HG03095 (cell line): ENCODE data around the gene TNFAIP8L2.
"Not testable (repeated sequence)": the region's sequence is repeated elsewhere in the genome, so short reads cannot be mapped to it uniquely, and the experiment has no call there.

Experiments used
- ATAC-seq: cut with Tn5 transposase; IDR thresholded peaks from one replicate; pipeline ENCODE4 v1.9.1; 2021; ENCODE audit warnings: moderate library complexity; ENCODE audit not compliant: unreplicated experiment

The TNFAIP8L2 gene

GRCh38 chr1:151187205-151187604 is 30.8 kb downstream of the TNFAIP8L2 start:
- ATAC-seq: no peak

- ATAC-seq: not testable (repeated sequence)
Observed at GRCh38 chr1:151188667-151189066, 32.2 kb downstream of the TNFAIP8L2 start.

GRCh38 chr1:151189637-151190445 is 33.4 kb downstream of the TNFAIP8L2 start, which contains the start of gene VPS72:
Gene VPS72, minus strand, starts transcription at chr1:151190197. Its CDS starts 76 bp downstream, at chr1:151190121.
- ATAC-seq: peak; percentile 78

DNA sequence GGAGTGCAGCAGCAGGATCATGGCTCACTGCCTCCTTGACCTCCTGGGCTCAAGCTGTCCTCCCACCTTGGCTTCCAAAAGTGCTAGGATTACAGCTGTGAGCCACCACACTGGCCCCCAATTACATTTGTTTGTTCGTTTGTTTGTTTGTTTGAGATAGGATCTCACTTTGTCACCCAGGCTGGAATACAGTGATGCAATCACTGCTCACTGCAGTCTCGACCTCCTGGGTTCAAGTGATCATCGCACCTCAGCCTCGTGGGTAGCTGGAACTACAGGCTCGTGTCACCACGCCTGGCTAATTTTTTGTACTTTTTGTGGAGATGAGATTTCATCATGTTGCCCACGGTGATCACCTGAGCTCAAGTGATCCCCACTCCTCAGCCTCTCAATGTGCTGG is 35.6 kb downstream of the TNFAIP8L2 start:
- no peak for ATAC-seq

DNA sequence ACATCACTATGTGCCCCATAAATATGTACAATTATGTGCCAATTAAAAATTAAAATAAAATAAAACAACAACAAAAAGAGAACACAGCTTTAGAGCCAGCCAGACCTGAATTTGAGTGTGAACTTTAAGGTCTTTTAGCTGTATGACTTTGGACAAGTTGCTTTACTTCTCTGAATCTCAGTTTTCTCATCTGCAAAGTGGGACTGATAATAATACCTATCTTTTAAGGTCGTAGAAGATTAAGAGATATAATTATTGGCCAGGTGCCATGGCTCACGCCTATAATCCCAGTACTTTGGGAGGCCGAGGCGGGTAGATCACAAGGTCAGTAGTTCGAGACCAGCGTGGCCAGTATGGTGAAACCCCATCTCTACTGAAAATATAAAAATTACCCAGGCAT is 36.9 kb downstream of the TNFAIP8L2 start:
- no peak for ATAC-seq

DNA sequence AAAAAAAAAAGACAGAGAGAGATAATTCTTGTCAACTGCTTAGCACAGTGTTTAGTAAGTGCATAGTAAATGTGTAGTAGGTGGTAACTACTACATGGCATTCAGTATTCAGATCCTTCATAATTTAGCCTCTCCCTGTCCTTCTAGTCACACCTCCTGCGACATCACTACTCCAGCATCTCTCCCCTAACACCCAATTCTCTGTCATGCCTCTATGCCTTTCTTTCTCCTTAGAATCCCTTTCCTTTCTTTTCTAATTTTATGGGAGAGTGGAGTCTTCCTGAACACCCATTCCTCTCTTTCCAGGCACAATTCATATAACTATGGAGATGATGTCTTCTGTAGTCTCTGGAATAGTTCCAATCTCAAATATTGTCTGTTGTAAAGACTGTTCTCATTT is 37.4 kb downstream of the TNFAIP8L2 start:
- ATAC-seq: no peak

GRCh38 chr1:151194894-151195594 is 38.6 kb downstream of the TNFAIP8L2 start:
- not testable (repeated sequence) for ATAC-seq

DNA sequence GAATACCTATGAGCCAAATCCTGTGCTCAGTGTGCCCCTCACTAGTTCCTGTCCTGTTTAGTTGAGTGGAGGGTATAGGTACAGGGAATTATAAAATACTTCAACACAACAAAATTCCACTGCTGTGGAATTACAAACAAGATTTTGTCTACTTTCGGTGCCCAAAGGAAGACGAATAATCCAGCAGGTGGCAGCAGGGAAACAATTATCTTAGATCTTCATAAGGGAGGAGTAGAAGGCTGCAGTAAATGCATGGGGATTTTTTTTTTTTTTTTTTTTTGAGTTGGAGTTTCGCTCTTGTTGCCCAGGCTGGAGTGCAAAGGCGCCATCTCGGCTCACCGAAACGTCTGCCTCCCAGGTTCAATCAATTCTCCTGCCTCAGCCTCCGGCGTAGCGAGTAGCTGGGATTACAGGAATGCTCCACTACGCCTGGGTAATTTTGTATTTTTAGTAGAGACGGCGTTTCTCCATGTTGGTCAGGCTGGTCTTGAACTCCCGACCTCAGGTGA is 39.9 kb downstream of the TNFAIP8L2 start:
- ATAC-seq: no peak

DNA sequence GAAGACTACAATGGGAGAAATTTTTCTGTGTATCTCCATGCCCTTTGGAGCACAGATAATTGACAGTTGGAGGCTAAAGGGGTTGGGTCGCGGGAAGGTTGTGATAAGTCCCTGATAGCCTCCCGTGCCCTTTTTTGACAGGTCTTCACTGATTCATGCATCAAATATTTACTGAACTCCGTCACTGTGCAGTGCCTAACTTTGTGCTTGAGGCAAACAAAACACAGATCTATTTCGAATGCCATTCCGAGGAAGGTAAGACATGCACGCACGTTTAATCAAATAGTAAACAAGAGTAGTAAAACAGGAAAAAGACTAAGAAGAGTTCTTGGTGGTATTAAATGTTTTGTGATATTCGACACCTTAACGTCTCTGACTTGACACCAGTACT is 41.4 kb downstream of the TNFAIP8L2 start:
- no peak for ATAC-seq

GRCh38 chr1:151198254-151199127 is 42.0 kb downstream of the TNFAIP8L2 start, which contains the start of gene PIP5K1A:
Gene PIP5K1A, plus strand, starts transcription at chr1:151198552. Its CDS starts 445 bp downstream, at chr1:151198997.
- peak; percentile 65 for ATAC-seq

DNA sequence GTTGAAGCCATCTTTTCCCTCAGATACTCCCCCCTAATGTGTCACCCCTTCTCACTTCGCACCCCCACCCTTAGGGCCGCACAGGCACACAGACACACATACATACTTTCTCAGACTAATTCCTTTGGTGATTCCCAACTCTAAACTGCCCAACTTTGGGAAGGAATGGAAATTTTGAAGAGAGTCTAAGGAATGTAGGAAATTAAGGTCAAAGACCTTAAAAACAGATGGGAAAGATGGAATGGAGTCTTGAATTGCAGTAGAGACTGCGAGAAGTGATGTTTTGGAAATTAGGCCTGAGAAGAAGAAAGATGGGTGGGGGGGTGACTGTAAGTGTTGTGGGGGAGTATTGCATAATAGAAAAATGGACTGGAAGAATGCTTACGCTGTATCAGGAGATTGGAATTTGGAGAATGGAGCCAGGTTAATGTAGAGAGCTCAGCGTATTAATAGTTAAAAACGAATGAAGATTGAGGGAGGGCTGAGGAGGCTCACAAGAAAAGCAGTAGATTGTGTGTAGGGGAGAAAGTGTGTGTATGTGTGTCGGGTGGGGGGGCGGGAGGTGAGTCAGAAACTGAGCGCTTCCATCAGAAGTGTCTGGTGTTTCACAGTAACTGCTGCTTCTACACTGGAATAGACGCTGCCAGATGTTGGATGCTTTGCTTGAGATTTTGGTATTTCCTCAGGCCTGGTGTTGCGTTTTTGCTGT is 43.6 kb downstream of the TNFAIP8L2 start:
- ATAC-seq: no peak

DNA sequence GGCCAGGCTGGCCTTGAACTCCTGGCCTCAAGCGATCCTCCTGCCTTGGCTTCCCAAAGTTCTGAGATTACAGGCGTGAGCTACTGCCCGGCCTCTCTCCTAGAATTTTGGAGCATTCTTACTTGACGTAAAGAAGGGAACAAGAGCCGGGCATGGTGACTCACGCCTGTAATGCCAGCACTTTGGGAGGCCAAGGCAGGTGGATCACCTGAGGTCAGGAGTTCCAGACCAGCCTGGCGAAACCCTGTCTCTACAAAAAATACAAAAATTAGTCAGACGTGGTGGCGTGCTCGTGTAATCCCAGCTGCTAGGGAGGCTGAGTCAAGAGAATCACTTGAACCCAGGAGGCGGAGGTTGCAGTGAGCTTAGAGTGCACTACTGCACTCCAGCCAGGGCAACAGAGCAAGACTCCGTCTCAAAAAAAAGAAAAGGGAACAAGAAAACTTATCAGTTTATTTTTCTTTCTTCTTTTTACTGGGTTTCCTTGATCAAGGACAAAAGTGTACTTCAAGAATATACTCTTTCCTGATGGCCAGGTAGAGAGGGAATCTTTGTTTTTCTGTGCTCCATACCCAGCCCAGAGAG is 49.0 kb downstream of the TNFAIP8L2 start:
- not testable (repeated sequence) for ATAC-seq
